ENCODE results near the gene GPR132.

Gene GPR132

DNA sequence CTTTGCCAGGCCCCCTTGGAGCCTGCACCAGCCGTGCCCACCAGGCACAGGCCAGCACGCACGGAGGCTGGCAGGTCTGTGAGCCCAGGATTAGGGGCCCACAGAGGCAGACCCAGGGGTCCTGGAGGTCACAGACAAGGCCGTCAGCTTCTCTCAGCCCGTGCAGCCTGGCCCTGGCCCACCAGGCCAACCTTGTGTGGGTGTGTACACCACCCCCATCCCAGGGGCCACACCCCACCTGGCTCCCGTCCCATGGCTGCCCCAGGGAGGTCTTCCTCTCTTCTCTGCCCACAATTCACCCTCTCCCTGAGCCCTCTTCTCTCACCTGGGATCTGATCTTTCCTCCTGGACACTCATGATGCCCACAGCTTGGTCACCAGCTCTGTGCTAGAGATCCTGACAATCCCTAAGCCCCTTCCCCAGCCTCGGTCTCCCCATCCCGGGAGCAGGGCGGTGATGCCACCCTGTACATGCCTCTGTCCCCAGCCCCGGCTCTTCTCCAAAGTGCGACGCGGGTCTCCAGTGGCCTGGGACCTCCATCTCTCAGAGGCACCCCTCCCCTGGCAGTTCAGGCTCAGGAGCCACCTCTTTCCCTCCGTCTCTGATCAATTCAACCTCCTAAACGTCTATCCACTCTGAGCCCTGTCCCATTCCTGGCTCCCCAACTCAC lies 31.1 kb upstream of the GPR132 start:
- POLR2A ChIA-PET: interaction anchor here (0.8 kb wide), 1 partner anchor 9 kb away, joined by 3 read pairs; no protein-coding TSS in a partner anchor
- no peak for DNase-seq (ENCODE audit: low read depth, low spot score)
- CTCF ChIA-PET: interaction anchor here (2.4 kb wide), 1 partner anchor 10 kb away, joined by 8 read pairs; no protein-coding TSS in a partner anchor
- TF ChIP-seq, protein P1, sequence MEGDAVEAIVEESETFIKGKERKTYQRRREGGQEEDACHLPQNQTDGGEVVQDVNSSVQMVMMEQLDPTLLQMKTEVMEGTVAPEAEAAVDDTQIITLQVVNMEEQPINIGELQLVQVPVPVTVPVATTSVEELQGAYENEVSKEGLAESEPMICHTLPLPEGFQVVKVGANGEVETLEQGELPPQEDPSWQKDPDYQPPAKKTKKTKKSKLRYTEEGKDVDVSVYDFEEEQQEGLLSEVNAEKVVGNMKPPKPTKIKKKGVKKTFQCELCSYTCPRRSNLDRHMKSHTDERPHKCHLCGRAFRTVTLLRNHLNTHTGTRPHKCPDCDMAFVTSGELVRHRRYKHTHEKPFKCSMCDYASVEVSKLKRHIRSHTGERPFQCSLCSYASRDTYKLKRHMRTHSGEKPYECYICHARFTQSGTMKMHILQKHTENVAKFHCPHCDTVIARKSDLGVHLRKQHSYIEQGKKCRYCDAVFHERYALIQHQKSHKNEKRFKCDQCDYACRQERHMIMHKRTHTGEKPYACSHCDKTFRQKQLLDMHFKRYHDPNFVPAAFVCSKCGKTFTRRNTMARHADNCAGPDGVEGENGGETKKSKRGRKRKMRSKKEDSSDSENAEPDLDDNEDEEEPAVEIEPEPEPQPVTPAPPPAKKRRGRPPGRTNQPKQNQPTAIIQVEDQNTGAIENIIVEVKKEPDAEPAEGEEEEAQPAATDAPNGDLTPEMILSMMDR (IDR thresholded peaks at IDR 0.05; ENCODE audit: insufficient read depth, low read length, missing control alignments): no peak
- no peak overlapping the region for H3K4me3 ChIP-seq (ENCODE audit: low read depth, low read length)

DNA sequence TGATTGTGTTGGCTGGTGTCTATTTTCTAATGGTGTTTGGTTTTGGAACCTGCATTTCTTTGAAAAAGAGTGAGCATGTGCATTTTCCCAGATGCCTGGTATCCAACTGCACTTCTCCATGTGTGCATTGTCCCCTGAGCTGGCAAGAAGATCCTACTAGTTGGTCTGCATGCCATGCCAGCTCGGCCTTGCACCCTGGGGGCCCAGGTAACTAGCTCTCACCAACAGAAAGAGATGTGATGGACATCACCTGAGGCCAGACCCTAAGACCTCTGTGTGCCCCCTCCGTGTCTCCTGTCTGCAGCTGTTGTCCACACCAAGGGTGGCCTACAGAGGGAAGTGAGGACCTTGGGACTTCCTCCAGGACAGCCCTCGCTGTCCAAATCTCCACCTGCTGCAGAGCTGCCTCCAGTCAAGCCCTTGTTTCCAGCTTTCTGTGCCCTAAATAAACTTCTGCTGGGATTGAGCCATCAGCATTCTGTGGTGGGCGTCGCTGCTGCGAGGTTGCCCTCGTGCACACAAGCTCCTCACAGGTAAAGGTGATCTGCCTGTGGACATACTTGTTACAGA lies 30.1 kb upstream of the GPR132 start:
- TF ChIP-seq, protein P1 (IDR thresholded peaks at IDR 0.05; ENCODE audit: insufficient read depth, low read length, missing control alignments): no peak
- CTCF ChIA-PET: interaction anchor here (1.4 to 2.4 kb wide), 3 partner anchors 9 to 24 kb away, joined by 5 to 8 read pairs (median 6); no protein-coding TSS in a partner anchor
- H3K4me3 ChIP-seq (ENCODE audit: low read depth, low read length): no peak overlapping the region
- POLR2A ChIA-PET: no interaction called here
- no peak for DNase-seq (ENCODE audit: low read depth, low spot score)

DNA sequence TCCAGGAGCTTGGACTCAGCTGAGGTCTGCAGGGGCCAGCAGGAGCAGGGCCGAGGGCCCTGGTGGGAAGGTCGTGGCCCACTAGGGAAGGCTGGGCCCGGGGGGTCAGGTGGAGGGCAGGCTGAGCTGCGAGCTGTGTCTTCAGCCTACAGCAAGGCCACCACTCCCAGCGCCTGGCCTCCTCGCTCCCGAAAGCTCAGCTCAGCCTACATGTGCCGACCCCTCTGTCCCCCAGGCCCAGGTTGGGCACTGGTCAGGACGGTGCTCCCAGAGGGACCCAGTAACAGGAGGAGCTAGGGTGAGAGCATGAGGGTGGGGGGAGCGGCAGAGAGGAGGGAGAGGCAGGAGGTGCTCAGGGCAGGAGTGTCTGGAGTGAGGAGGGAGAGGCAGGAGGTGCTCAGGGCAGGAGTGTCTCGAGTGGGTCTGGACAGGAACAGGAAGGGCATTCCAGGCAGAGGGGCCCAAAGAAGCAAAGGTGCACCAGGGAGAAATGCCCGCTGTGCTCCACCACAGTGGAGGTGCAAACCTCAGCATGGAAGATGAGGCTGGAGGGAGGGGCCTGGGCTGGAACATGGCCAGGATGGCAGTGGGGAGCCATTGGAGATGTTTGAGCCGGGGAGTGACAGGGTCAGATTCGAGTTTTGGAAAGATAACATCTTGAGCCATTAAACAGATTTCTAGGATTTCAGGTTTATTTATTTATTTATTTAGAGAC lies 29.1 kb upstream of the GPR132 start:
- H3K4me3 ChIP-seq (ENCODE audit: low read depth, low read length): peak overlapping the region; percentile 76
- TF ChIP-seq, protein P1 (IDR thresholded peaks at IDR 0.05; ENCODE audit: insufficient read depth, low read length, missing control alignments): no peak

DNA sequence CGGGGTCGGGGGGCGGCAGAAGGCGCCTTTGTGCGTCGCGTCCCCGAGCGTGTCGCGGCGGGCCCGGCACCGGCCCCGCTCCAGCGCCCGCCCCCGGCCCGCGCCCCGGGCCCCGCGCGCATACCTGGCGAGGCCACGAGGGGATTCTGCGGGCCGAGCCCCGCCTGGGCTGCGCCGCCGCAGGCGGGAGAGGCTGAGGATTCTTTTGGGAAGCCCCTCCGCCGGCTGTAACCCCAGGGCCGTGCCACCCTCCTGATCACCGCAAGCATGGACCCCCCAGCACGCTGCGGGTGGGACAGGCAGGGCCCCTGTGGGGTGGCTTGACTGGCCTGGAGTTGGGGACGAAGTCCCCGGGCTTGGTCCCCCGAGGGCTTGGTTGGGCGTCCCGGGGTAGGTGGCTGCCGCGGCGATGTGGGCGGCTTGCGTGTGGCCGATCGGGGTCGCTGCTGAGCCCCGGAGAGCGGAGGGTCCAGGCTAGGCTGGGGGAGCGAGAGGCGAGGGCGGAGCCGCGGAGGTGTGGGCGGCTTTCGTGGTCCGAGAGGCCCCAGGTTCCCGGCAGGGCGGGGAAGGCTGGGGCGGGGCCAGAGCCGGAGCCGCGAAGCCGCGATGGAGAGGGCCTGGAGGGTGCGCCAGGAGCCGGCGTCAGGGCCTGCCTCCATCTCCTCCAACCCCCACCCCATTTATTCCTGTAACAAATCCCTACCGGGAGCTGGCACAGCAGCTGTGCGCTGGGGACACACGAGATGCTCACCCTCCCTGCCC lies 28.4 kb upstream of the GPR132 start:
- CTCF ChIA-PET: interaction anchor here (0.6 to 2.4 kb wide), 6 partner anchors 7 to 106 kb away, joined by 3 to 8 read pairs (median 4); no protein-coding TSS in a partner anchor
- DNase-seq (ENCODE audit: low read depth, low spot score): no peak
- POLR2A ChIA-PET: no interaction called here
- TF ChIP-seq, protein P1 (IDR thresholded peaks at IDR 0.05; ENCODE audit: insufficient read depth, low read length, missing control alignments): peak; percentile 78
- H3K4me3 ChIP-seq (ENCODE audit: low read depth, low read length): peak overlapping the region; percentile 76

More for the DNA sequence above, 29.1 kb upstream of the GPR132 start:
- DNase-seq (ENCODE audit: low read depth, low spot score): no peak
- ChIA-PET POLR2A (no interaction called here), CTCF (interaction anchor here (0.6 to 2.4 kb wide), 6 partner anchors 8 to 106 kb away, joined by 3 to 8 read pairs (median 4); no protein-coding TSS in a partner anchor)

DNA sequence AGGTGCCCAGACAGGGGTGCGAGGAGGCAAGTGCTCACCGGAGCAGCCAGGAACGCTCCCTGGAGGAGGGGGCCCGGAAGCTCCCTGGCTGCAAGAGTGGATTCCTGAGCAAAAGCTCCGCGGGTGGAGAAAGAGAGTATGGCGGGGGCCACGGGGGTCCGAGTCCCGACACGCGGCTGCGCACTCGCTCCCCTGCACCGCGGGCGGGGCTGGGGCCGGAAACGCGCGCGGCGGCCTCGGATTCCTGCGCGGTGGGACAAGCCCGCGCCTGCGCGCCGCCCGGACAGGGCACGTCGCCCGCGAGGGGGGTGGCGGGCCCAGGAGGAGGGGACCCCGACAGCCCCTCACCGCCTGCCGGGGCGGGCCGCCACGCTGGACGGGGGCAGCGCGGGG lies 27.8 kb upstream of the GPR132 start:
- H3K4me3 ChIP-seq (ENCODE audit: low read depth, low read length): peak overlapping the region; percentile 76
- ChIA-PET CTCF (interaction anchor here (1.2 to 3.1 kb wide), 2 partner anchors 11 to 324 kb away, joined by 3 to 23 read pairs; no protein-coding TSS in a partner anchor), POLR2A (no interaction called here)
- TF ChIP-seq, protein P1 (IDR thresholded peaks at IDR 0.05; ENCODE audit: insufficient read depth, low read length, missing control alignments): no peak
- no peak for DNase-seq (ENCODE audit: low read depth, low spot score)

Data from AG04449 (cell line).